Heart left ventricle (tissue), 13 donors: Measurements from ENCODE around the gene COL20A1.

Experiments used
- CTCF ChIP-seq, 12 donors: fragments of 200-600 bp; sonication (generic) in 4 of 12; IDR thresholded peaks; one replicate each; pipeline versions ENCODE4 v1.5.0 to v1.8.0; 2018 to 2022; ENCODE audit warnings: antibody characterized with exemption in 12 of 12, mild to moderate bottlenecking in 5 of 12
- POLR2A ChIP-seq, 2 donors: fragments of 450-650 bp; IDR thresholded peaks; one replicate each; pipeline ENCODE4 v1.6.1; 2017; ENCODE audit warnings: antibody characterized with exemption in 2 of 2, mild to moderate bottlenecking in 2 of 2, moderate library complexity in 2 of 2
- donor health status: ischemic (EF 13 %, LVEDD 7.1; RV severe dilation, severe dysfunction).
- donor health status: DM: no; HTN: yes; CAD: no.
- donor health status: DM: no; HTN: no; CAD: no.
- donor health status: ischemic (EF 25% LVEDD 6.9; RV normal size, moderate dysfunction).
- donor health status: ischemic (EF 25% LVEDD 5.7; RV mildly dilated, moderate dysfunction).
- donor health status: ischemic (EF 35%, LVEDD 5.7; RV mildly dilated, moderate dysfunction).
- donor health status: nonischemic (EF 11% LVEDD 7.7; RV severe dilation, severe dysfunction).
- donor health status: DM: yes; HTN: yes; CAD: no.
- donor health status: PGD.
- donor health status: ischemic (EF 29% LVEDD 5.4; RV normal size, mild dysfunction).
- donor health status: nonischemic (EF 23%, LVEDD 6.1; RV moderate dilation, normal function).

- TF ChIP-seq CTCF (IDR thresholded peaks at IDR 0.05) (no peak), POLR2A (IDR thresholded peaks at IDR 0.05) (no peak)
Observed at GRCh38 chr20:63343460-63344445, 50.8 kb downstream of the COL20A1 start.
